ENCODE measurements around the gene ALKBH6. TPM values are rescaled to one million over a fixed set of nuclear protein-coding genes. Genes with fewer than 3 reads are reported as not detected.
A peak's percentile ranks its signal among the peaks of the same experiment; 100 is the strongest.

Gene ALKBH6
- total RNA-seq, 6 donors from 2014 or later = 22.3 to 95.3 (median 32.6) TPM

- Histone ChIP-seq H3K27me3 (no peaks in the 10 kb centered on the region), H3K4me3 (no peak overlapping the region), H3K4me1 (peaks cover 0 to 11% (median 4%) of the 10 kb centered on the region in 4 donors), H3K36me3 (peaks cover 0 to 9% (median 4%) of the 10 kb centered on the region in 4 donors), H3K27ac (no peak overlapping the region), H3K9me3 (no peaks in the 10 kb centered on the region)
- 89 to 91% methylated on average over 6 of the region's 6 CpGs for WGBS, 2 donors
- DNase-seq = no peak
- TF ChIP-seq POLR2AphosphoS5 (IDR thresholded peaks at IDR 0.05) = no peak
- TF ChIP-seq POLR2A (IDR thresholded peaks at IDR 0.05) = no peak
- TF ChIP-seq EP300 (IDR thresholded peaks at IDR 0.05) = no peak
- TF ChIP-seq CTCF (IDR thresholded peaks at IDR 0.05) = no peak
- no peak for ATAC-seq (ENCODE audit: low FRiP score in 2 of 2)
Observed at GRCh38 chr19:36040495-36040894, 26.5 kb upstream of the ALKBH6 start.

GRCh38 chr19:36032251-36033104 is 18.5 kb upstream of the ALKBH6 start, which contains the start of gene CLIP3:
TSS of gene CLIP3 (minus strand) at chr19:36032873. CDS start at chr19:36032357, 516 bp downstream.
- TF ChIP-seq CTCF (IDR thresholded peaks at IDR 0.05) = no peak
- TF ChIP-seq POLR2AphosphoS5 (IDR thresholded peaks at IDR 0.05) = no peak
- no peak for TF ChIP-seq EP300 (IDR thresholded peaks at IDR 0.05)
- no peak for TF ChIP-seq POLR2A (IDR thresholded peaks at IDR 0.05)
- DNase-seq = peak in 1 of 2 donors; percentile 91
- H3K4me3 ChIP-seq = peak within 1 kb of the TSS; percentile 1 to 50 (median 43)
- H3K4me1 ChIP-seq = peaks cover 0 to 12% (median 7%) of the 10 kb centered on the region in 4 donors
- H3K27me3 ChIP-seq = peaks cover 0 to 7% (median 3%) of the 10 kb centered on the region in 4 donors
- peak in 1 of 2 donors; percentile 90 for ATAC-seq (ENCODE audit: low FRiP score in 2 of 2)
- peak within 1 kb of the TSS in 2 of 4 donors; percentile 25 to 61 for H3K27ac ChIP-seq
- H3K36me3 ChIP-seq = peaks cover 0 to 10% (median 0%) of the 10 kb centered on the region in 4 donors
- H3K9me3 ChIP-seq = no peaks in the 10 kb centered on the region
- WGBS, 2 donors = 1 to 10% methylated on average over 33 to 36 of the region's 51 CpGs

DNA sequence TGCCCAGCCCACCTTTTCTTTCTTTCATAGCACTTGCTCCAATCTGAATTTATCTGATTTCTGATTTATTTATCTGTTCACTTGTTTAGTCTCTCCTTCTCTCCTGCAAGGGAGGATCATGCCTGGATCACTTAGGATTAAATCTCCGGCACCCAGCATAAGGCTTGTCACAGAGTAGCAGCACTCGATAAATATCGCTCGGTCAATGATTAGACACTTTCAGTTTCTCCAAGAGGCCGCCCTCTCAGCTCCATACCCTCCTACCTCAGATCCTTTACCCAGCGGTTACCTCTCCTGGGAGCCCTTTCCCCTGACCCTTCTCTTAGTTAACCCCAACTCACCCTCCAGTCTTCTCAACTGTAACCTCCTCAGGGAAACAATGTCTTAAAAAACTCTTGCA is 17.3 kb upstream of the ALKBH6 start:
- no peak overlapping the region for H3K4me3 ChIP-seq
- WGBS, 2 donors = 81 to 90% methylated on average over 6 of the region's 6 CpGs
- DNase-seq = no peak

GRCh38 chr19:36030264-36031148 is 16.5 kb upstream of the ALKBH6 start:
- WGBS, 2 donors = 90% methylated on average over 5 to 8 of the region's 8 CpGs
- Histone ChIP-seq H3K4me1 (peaks cover 0 to 12% (median 7%) of the 10 kb centered on the region in 4 donors), H3K27ac (no peak overlapping the region), H3K9me3 (no peaks in the 10 kb centered on the region), H3K4me3 (no peak overlapping the region), H3K36me3 (peaks cover 0 to 9% (median 3%) of the 10 kb centered on the region in 4 donors), H3K27me3 (peaks cover 0 to 7% (median 3%) of the 10 kb centered on the region in 4 donors)
- no peak for ATAC-seq (ENCODE audit: low FRiP score in 2 of 2)
- DNase-seq = no peak
- TF ChIP-seq EP300 (IDR thresholded peaks at IDR 0.05) (no peak), POLR2A (IDR thresholded peaks at IDR 0.05) (no peak), POLR2AphosphoS5 (IDR thresholded peaks at IDR 0.05) (no peak), CTCF (IDR thresholded peaks at IDR 0.05) (no peak)

More for the DNA sequence above, 17.3 kb upstream of the ALKBH6 start:
- peaks cover 0 to 7% (median 3%) of the 10 kb centered on the region in 4 donors for H3K27me3 ChIP-seq
- H3K27ac ChIP-seq = no peak overlapping the region
- H3K9me3 ChIP-seq = no peaks in the 10 kb centered on the region
- H3K36me3 ChIP-seq = peaks cover 0 to 10% (median 3%) of the 10 kb centered on the region in 4 donors
- TF ChIP-seq CTCF (IDR thresholded peaks at IDR 0.05) (no peak), EP300 (IDR thresholded peaks at IDR 0.05) (no peak), POLR2AphosphoS5 (IDR thresholded peaks at IDR 0.05) (no peak), POLR2A (IDR thresholded peaks at IDR 0.05) (no peak)
- ATAC-seq (ENCODE audit: low FRiP score in 2 of 2) = no peak
- H3K4me1 ChIP-seq = peaks cover 0 to 12% (median 7%) of the 10 kb centered on the region in 4 donors
